ENCODE results near the gene TCF7L2.

Gene TCF7L2

DNA sequence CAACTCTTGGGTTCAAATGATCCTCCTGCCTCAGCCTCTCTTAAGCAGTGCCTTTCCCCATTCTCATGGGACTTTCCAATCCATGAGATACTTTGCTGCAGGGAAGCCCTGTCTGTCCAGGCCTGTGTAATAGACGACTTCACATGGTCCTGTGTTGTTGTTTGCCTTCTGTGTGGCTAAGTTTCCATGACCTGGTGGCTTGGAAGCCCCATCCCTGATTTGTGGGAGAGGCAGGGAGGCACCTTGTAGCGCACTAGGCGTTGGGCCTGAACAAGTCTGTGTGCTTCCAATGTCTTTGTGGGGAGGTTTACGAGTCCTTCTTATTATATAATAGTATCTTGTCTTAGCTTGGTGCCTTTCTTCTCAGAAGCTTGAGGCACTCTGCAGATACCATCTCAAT, 49.1 kb downstream of the TCF7L2 start:
- H3K4me2 ChIP-seq (ENCODE audit: low read depth, low read length, poor library complexity, severe bottlenecking) = no peak overlapping the region
- H3K9me3 ChIP-seq (ENCODE audit: insufficient read depth, low read length) = no peaks in the 10 kb centered on the region
- H3K9ac ChIP-seq (ENCODE audit: low read length) = no peak overlapping the region
- H3K79me2 ChIP-seq (ENCODE audit: insufficient read depth, low read length) = no peaks in the 10 kb centered on the region
- no peaks in the 10 kb centered on the region for H3F3A ChIP-seq (ENCODE audit: insufficient read depth)
- H3K27ac ChIP-seq (ENCODE audit: low read depth, low read length) = no peak overlapping the region
- H2AFZ ChIP-seq (ENCODE audit: low read depth, low read length, severe bottlenecking) = no peak overlapping the region
- no peak overlapping the region for H3K4me3 ChIP-seq (ENCODE audit: insufficient read depth, low read length, poor library complexity, severe bottlenecking)
- H4K20me1 ChIP-seq (ENCODE audit: low read depth, low read length) = no peaks in the 10 kb centered on the region
- TF ChIP-seq, protein P1, sequence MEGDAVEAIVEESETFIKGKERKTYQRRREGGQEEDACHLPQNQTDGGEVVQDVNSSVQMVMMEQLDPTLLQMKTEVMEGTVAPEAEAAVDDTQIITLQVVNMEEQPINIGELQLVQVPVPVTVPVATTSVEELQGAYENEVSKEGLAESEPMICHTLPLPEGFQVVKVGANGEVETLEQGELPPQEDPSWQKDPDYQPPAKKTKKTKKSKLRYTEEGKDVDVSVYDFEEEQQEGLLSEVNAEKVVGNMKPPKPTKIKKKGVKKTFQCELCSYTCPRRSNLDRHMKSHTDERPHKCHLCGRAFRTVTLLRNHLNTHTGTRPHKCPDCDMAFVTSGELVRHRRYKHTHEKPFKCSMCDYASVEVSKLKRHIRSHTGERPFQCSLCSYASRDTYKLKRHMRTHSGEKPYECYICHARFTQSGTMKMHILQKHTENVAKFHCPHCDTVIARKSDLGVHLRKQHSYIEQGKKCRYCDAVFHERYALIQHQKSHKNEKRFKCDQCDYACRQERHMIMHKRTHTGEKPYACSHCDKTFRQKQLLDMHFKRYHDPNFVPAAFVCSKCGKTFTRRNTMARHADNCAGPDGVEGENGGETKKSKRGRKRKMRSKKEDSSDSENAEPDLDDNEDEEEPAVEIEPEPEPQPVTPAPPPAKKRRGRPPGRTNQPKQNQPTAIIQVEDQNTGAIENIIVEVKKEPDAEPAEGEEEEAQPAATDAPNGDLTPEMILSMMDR (IDR thresholded peaks at IDR 0.05; ENCODE audit: insufficient read depth, low read length, poor library complexity, severe bottlenecking) = no peak
- TF ChIP-seq EZH2phosphoT487 (conservative IDR thresholded peaks at IDR 0.05; ENCODE audit: low read length) = no peak
- no peaks in the 10 kb centered on the region for H3K9me2 ChIP-seq (replicated peaks; ENCODE audit: insufficient read depth, low read length)
- H3K27me3 ChIP-seq (ENCODE audit: low read length) = no peaks in the 10 kb centered on the region
- H3K36me3 ChIP-seq (ENCODE audit: low read length) = no peaks in the 10 kb centered on the region

DNA sequence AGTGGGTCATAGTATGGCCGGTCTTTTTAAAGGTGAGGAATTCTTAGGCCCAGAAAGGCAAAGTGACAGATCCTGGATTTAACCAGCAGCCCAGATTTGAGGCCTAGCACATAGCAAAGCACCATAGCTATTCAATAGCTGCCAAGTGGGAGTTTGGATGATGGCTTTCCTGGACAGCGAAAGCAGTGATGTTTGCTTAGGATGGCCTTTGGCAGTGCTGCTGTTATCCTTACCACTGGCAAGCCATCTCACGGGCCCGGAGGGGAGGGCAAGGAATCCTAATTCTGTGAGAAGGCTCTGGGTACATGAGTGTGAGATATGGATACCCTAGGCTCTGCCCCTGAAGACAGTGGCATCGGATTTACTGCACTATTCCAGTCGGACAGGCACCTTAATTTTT, 50.4 kb downstream of the TCF7L2 start:
- H2AFZ ChIP-seq (ENCODE audit: low read depth, low read length, severe bottlenecking) = no peak overlapping the region
- no peak overlapping the region for H3K4me2 ChIP-seq (ENCODE audit: low read depth, low read length, poor library complexity, severe bottlenecking)
- TF ChIP-seq, protein P1 (IDR thresholded peaks at IDR 0.05; ENCODE audit: insufficient read depth, low read length, poor library complexity, severe bottlenecking) = no peak
- no peak for TF ChIP-seq EZH2phosphoT487 (conservative IDR thresholded peaks at IDR 0.05; ENCODE audit: low read length)
- H3K4me3 ChIP-seq (ENCODE audit: insufficient read depth, low read length, poor library complexity, severe bottlenecking) = no peak overlapping the region
- H3K27me3 ChIP-seq (ENCODE audit: low read length) = no peaks in the 10 kb centered on the region
- no peaks in the 10 kb centered on the region for H3K9me3 ChIP-seq (ENCODE audit: insufficient read depth, low read length)
- no peaks in the 10 kb centered on the region for H3K9me2 ChIP-seq (replicated peaks; ENCODE audit: insufficient read depth, low read length)
- H3K36me3 ChIP-seq (ENCODE audit: low read length) = no peaks in the 10 kb centered on the region
- H3F3A ChIP-seq (ENCODE audit: insufficient read depth) = no peaks in the 10 kb centered on the region
- H3K9ac ChIP-seq (ENCODE audit: low read length) = no peak overlapping the region
- no peak overlapping the region for H3K27ac ChIP-seq (ENCODE audit: low read depth, low read length)
- no peaks in the 10 kb centered on the region for H4K20me1 ChIP-seq (ENCODE audit: low read depth, low read length)
- no peaks in the 10 kb centered on the region for H3K79me2 ChIP-seq (ENCODE audit: insufficient read depth, low read length)

- H3K9ac ChIP-seq (ENCODE audit: low read length) = no peak overlapping the region
- no peaks in the 10 kb centered on the region for H3K27me3 ChIP-seq (ENCODE audit: low read length)
- H3K9me2 ChIP-seq (replicated peaks; ENCODE audit: insufficient read depth, low read length) = no peaks in the 10 kb centered on the region
- no peak overlapping the region for H3K4me2 ChIP-seq (ENCODE audit: low read depth, low read length, poor library complexity, severe bottlenecking)
- no peaks in the 10 kb centered on the region for H3F3A ChIP-seq (ENCODE audit: insufficient read depth)
- H3K27ac ChIP-seq (ENCODE audit: low read depth, low read length) = no peak overlapping the region
- no peaks in the 10 kb centered on the region for H3K9me3 ChIP-seq (ENCODE audit: insufficient read depth, low read length)
- H2AFZ ChIP-seq (ENCODE audit: low read depth, low read length, severe bottlenecking) = no peak overlapping the region
- H4K20me1 ChIP-seq (ENCODE audit: low read depth, low read length) = no peaks in the 10 kb centered on the region
- H3K4me3 ChIP-seq (ENCODE audit: insufficient read depth, low read length, poor library complexity, severe bottlenecking) = no peak overlapping the region
- no peaks in the 10 kb centered on the region for H3K36me3 ChIP-seq (ENCODE audit: low read length)
- H3K79me2 ChIP-seq (ENCODE audit: insufficient read depth, low read length) = no peaks in the 10 kb centered on the region
- TF ChIP-seq EZH2phosphoT487 (conservative IDR thresholded peaks at IDR 0.05; ENCODE audit: low read length) = no peak
- TF ChIP-seq, protein P1 (IDR thresholded peaks at IDR 0.05; ENCODE audit: insufficient read depth, low read length, poor library complexity, severe bottlenecking) = no peak
Measured at GRCh38 chr10:113000876-113001598, 51.0 kb downstream of the TCF7L2 start.

Data from SU-DHL-6 (cell line).